HFF-Myc (cell line): Measurements from ENCODE around the gene UPK3BL2.
"Not testable (repeated sequence)": the region's sequence is repeated elsewhere in the genome, so short reads cannot be mapped to it uniquely, and the experiment has no call there.

Source experiments
- DNase-seq: peaks from one replicate; pipeline ENCODE4 v3.0.0-alpha.2; 2011; ENCODE audit warnings: low read depth; ENCODE audit errors: extremely low read depth
- H3K4me3 ChIP-seq: replicated peaks from 2 replicates; pipeline ENCODE4 v1.5.1; 2011; ENCODE audit warnings: low read depth, mild to moderate bottlenecking, control low read depth, low read length

UPK3BL2 gene

GRCh38 chr7:102507410-102508088 is 35.9 kb downstream of the UPK3BL2 start:
- not testable (repeated sequence) for DNase-seq, H3K4me3 ChIP-seq

GRCh38 chr7:102505298-102506185 is 38.0 kb downstream of the UPK3BL2 start:
- DNase-seq, H3K4me3 ChIP-seq: not testable (repeated sequence)

- not testable (repeated sequence) for DNase-seq, H3K4me3 ChIP-seq
Measured at GRCh38 chr7:102503141-102503540, 40.4 kb downstream of the UPK3BL2 start.

GRCh38 chr7:102498321-102498720 is 45.2 kb downstream of the UPK3BL2 start:
- DNase-seq, H3K4me3 ChIP-seq: not testable (repeated sequence)

GRCh38 chr7:102497308-102497707 is 46.2 kb downstream of the UPK3BL2 start:
- not testable (repeated sequence) for H3K4me3 ChIP-seq, DNase-seq

- DNase-seq, H3K4me3 ChIP-seq: not testable (repeated sequence)
Measured at GRCh38 chr7:102496861-102497260, 46.6 kb downstream of the UPK3BL2 start.

- not testable (repeated sequence) for DNase-seq, H3K4me3 ChIP-seq
Measured at GRCh38 chr7:102494473-102495149, 48.9 kb downstream of the UPK3BL2 start.

- DNase-seq, H3K4me3 ChIP-seq: not testable (repeated sequence)
Measured at GRCh38 chr7:102494026-102494425, 49.5 kb downstream of the UPK3BL2 start.

GRCh38 chr7:102493220-102493935 is 50.1 kb downstream of the UPK3BL2 start:
- H3K4me3 ChIP-seq, DNase-seq: not testable (repeated sequence)

GRCh38 chr7:102490529-102491075 is 52.9 kb downstream of the UPK3BL2 start:
- DNase-seq, H3K4me3 ChIP-seq: not testable (repeated sequence)
